Mesothelial cell of epicardium (in vitro differentiated cells): ENCODE data around the gene GRHL1. TPM values are rescaled to one million over a fixed set of nuclear protein-coding genes. Genes with fewer than 3 reads are reported as not detected.

ENCODE experiments used
- DNase-seq, 2 experiments: peaks; one replicate each; pipeline ENCODE4 v3.0.0; 2021; ENCODE audit warnings: low spot score in 2 of 2; ENCODE audit not compliant: unreplicated experiment in 2 of 2
- H3K27ac Mint-ChIP-seq: 2 replicates; pipeline ENCODE4 v1.8.0; 2021; ENCODE audit warnings: mixed read lengths
- H3K27me3 Mint-ChIP-seq: 2 replicates; pipeline ENCODE4 v1.8.0; 2021; ENCODE audit warnings: low read depth, mixed read lengths
- H3K36me3 Mint-ChIP-seq: 2 replicates; pipeline ENCODE4 v1.8.0; 2021; ENCODE audit warnings: mixed read lengths
- H3K4me1 Mint-ChIP-seq: 2 replicates; pipeline ENCODE4 v1.8.0; 2021; ENCODE audit warnings: mixed read lengths
- H3K4me3 Mint-ChIP-seq: 2 replicates; pipeline ENCODE4 v1.8.0; 2021; ENCODE audit warnings: mild to moderate bottlenecking, moderate library complexity, mixed read lengths
- H3K9me3 Mint-ChIP-seq: 2 replicates; pipeline ENCODE4 v1.8.0; 2021; ENCODE audit warnings: mixed read lengths
- CTCF ChIP-seq: fragments of 200-600 bp; sonication (generic); IDR thresholded peaks from one replicate; pipeline ENCODE4 v1.5.0; 2021; ENCODE audit warnings: antibody characterized with exemption; ENCODE audit not compliant: unreplicated experiment
- total RNA-seq: library from RNA; stranded (reverse); gene quantifications from 3 replicates; pipeline ENCODE4 v1.2.1, GENCODE V29; 2021

The GRHL1 gene
- 8.2 to 10.4 TPM (median 9.7 TPM) in 3 replicates for total RNA-seq

DNA sequence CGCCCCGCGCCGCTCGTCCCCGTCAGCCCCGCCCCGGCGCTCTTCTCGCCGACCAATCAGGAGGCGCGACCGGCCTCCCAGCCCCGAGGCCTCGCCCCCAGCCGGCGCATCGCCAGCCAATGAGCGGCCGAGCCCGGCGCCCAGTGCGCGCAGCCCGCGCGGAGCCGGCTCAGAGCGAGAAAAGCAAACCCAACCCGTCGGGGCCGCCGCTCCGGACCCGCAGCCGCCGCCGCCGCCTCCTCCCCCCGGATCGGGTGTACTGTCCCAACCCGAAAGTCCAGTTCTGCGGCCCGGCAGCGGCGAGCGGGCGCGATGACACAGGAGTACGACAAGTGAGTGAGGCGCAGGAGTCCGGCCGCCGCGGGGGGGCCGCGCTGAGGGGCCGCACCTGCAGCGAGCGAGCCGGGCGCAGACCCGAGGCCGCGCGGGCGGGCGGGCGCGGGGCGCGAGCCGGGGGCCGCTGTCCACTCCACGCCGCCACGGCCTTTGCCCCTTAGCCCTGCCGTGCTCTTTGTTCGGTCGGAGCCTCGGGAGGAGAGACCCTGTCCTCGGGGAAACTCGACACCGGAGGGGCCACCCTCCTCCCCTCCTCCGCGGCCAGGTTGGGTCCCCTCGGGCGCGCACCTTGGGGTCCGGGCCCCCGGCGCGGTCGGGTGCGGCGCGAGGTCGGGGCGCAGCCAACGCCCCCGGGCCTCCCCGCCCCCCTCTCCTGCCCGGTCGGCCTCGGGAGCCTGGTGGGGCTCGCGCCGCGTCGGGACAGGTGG, at the start of gene GRHL1:
TSS of gene GRHL1 (plus strand) at position 172 of the 764 bp plus-strand sequence. CDS start at position 313, 141 bp downstream.
- peak; percentile 92 to 95 for DNase-seq
- H3K27me3 Mint-ChIP-seq: peaks cover 40% of the 10 kb centered on the region
- H3K4me1 Mint-ChIP-seq: peaks cover 28% of the 10 kb centered on the region
- TF ChIP-seq CTCF: no peak
- H3K4me3 Mint-ChIP-seq: peak within 1 kb of the TSS; percentile 78
- peak within 1 kb of the TSS; percentile 86 for H3K27ac Mint-ChIP-seq
- no peaks in the 10 kb centered on the region for H3K9me3 Mint-ChIP-seq
- no peaks in the 10 kb centered on the region for H3K36me3 Mint-ChIP-seq

GRCh38 chr2:9905413-9905812, 46.1 kb upstream of the GRHL1 start:
- TF ChIP-seq CTCF: no peak
- Mint-ChIP-seq H3K27ac (peak overlapping the region; percentile 72), H3K4me3 (no peak overlapping the region), H3K9me3 (no peaks in the 10 kb centered on the region), H3K4me1 (peaks cover 12% of the 10 kb centered on the region), H3K36me3 (peaks cover 15% of the 10 kb centered on the region), H3K27me3 (no peaks in the 10 kb centered on the region)
- DNase-seq: no peak

DNA sequence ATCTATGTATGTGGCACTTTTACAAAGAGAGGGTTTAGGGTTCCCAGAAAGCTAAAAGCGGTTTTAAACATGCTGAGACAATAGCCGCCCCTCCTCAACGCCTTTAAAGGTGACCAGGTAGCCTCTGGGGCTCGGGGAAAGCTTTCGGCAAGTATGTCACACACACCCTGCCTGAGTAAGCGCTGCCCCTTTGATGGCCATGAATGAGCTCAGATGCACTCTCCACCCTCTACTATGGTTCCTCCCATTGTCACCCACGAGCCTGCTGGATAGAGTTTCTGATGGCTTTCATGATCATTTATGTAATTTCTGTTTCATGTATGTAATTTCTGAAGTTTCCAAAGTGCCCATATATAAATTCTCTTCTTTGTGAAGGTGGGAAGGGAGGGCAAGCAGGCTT, 44.1 kb upstream of the GRHL1 start:
- H3K27me3 Mint-ChIP-seq: no peaks in the 10 kb centered on the region
- peaks cover 16% of the 10 kb centered on the region for H3K36me3 Mint-ChIP-seq
- no peak overlapping the region for H3K4me3 Mint-ChIP-seq
- no peak for DNase-seq
- no peaks in the 10 kb centered on the region for H3K9me3 Mint-ChIP-seq
- TF ChIP-seq CTCF: no peak
- peaks cover 12% of the 10 kb centered on the region for H3K4me1 Mint-ChIP-seq
- no peak overlapping the region for H3K27ac Mint-ChIP-seq

- no peak overlapping the region for H3K4me3 Mint-ChIP-seq
Observed at GRCh38 chr2:9908639-9909038, 42.9 kb upstream of the GRHL1 start.

GRCh38 chr2:9909106-9909505, 42.4 kb upstream of the GRHL1 start:
- no peaks in the 10 kb centered on the region for H3K27me3 Mint-ChIP-seq
- no peak overlapping the region for H3K4me3 Mint-ChIP-seq
- peaks cover 10% of the 10 kb centered on the region for H3K4me1 Mint-ChIP-seq
- TF ChIP-seq CTCF: no peak
- H3K9me3 Mint-ChIP-seq: no peaks in the 10 kb centered on the region
- DNase-seq: no peak
- H3K27ac Mint-ChIP-seq: no peak overlapping the region
- peaks cover 15% of the 10 kb centered on the region for H3K36me3 Mint-ChIP-seq

More at GRCh38 chr2:9908639-9909038, 42.9 kb upstream of the GRHL1 start:
- Mint-ChIP-seq H3K27me3 (no peaks in the 10 kb centered on the region), H3K4me1 (peaks cover 10% of the 10 kb centered on the region), H3K9me3 (no peaks in the 10 kb centered on the region), H3K36me3 (peaks cover 14% of the 10 kb centered on the region), H3K27ac (no peak overlapping the region)
- TF ChIP-seq CTCF: no peak
- DNase-seq: no peak
